K562 treated with DMSO at 1 percent for 48 hours (cell line): Measurements from ENCODE around the gene C10orf53. TPM values are rescaled to one million over a fixed set of nuclear protein-coding genes. Genes with fewer than 3 reads are reported as not detected.

Experiments
- total RNA-seq: library from RNA; unstranded; fragments of 300-600 nt; gene quantifications from 2 replicates; pipeline ENCODE4 v1.2.3, GENCODE V29; 2022; ENCODE audit warnings: low replicate concordance; ENCODE audit errors: extremely low read depth

Gene C10orf53, protein sequence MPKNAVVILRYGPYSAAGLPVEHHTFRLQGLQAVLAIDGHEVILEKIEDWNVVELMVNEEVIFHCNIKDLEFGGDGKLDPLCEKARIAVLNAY
- not detected in 2 replicates for total RNA-seq

DNA sequence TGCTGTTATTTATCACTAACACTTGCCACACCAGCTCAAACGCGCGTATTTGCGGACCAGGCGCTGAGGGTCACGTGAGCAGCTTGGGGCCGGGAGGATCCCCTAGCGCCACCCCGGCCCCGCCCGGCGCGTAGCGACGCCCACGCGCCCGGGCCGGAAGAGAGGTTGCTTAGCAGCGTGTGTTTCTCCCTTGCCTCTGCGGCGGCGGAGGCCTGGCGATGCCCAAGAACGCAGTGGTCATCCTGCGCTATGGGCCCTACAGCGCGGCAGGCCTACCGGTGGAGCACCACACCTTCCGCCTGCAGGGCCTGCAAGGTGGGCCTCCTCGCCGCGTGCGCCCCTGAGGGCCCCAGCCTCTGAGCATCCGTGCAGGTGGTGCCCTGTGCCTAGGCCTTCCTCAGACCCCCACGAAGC lies at the start of gene C10orf53:
TSS of gene C10orf53 (plus strand) at position 172 of the 414 bp plus-strand sequence. CDS start at position 219, 47 bp downstream.

Other genes starting within 250 kb of the C10orf53 start
- not detected in 2 replicates for gene ERCC6, start 140.5 kb upstream of the C10orf53 start, total RNA-seq
- gene SLC18A3, start 69.3 kb upstream of the C10orf53 start, total RNA-seq = not detected in 2 replicates
- gene CHAT, start 65.6 kb upstream of the C10orf53 start, total RNA-seq = not detected in 2 replicates
- not detected in 2 replicates for gene OGDHL, start 82.7 kb downstream of the C10orf53 start, total RNA-seq